UCSD-AML1 (cell line): ENCODE data around the gene JKAMP.
"Not testable (repeated sequence)": the region's sequence is repeated elsewhere in the genome, so short reads cannot be mapped to it uniquely, and the experiment has no call there.

ENCODE experiments used
- DNase-seq: peaks from one replicate; lab custom pipeline; 2025; ENCODE audit not compliant: unreplicated experiment; lab: John Stamatoyannopoulos, UW

The JKAMP gene, protein sequence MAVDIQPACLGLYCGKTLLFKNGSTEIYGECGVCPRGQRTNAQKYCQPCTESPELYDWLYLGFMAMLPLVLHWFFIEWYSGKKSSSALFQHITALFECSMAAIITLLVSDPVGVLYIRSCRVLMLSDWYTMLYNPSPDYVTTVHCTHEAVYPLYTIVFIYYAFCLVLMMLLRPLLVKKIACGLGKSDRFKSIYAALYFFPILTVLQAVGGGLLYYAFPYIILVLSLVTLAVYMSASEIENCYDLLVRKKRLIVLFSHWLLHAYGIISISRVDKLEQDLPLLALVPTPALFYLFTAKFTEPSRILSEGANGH

DNA sequence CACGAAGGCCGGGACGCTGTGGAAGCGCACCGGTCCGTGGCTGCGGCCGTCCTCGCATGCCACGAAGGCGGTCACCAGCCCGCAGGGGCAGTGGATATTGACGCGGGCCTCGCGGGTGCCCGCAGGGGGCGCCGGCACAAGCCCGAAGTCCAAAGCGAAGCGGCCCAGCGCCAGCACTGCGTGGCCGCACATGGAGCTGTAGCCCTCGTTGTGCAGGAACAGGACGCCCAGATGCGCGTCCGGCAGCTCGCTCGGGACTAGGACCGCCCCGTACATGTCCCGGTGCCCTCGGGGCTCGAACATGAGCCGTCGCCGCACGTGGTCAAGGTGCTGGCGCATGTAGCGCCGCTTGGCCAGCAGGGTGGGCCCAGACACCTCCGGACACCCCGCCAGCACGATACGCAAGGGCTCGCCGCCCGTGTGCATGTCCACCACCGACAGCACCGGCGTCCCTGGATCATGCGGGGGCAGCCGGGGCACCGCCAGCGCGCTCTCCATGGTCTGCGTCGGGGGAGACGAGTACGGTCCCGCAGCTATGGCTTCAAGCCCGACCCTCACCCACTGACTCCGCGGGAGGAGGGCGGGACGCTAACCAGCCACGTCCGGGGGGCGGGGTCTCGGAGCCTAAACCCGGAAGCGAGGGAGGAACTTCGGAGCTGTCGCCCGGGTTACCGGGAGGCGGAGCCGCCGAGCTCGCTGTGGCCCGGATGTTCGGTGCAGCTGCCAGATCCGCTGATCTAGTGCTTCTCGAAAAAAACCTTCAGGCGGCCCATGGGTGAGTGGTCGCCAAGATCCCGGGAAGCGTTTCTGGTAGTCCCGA, at the start of gene JKAMP, which contains the start of gene L3HYPDH:
JKAMP (plus strand) TSS at position 699 of the 820 bp plus-strand sequence; CDS start at position 772, 73 bp downstream.
L3HYPDH (minus strand) TSS at position 590 of the 820 bp plus-strand sequence; CDS start at position 498, 92 bp downstream.
- peak; percentile 98 for DNase-seq

- no peak for DNase-seq
These were observed 49.2 kb upstream of the JKAMP start for GRCh38 chr14:59435101-59435500.

DNA sequence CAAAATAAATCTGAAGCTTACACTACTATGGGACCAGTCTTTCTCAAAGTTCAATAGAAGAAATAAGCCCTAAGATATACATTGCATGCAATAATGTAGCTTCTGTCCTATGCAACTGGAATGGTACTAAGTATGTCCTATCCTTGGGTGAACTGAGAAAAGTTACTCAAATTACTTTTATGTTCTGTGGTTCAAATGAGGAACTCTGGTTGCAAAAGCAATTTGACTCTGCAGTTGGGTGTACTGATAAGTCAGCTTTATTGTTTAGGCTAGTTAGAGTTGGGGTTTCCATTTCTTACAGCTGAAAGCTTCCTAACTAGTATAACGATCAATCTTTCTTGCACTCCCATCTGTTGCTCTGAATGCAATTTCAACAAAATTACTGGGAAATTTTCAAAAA, 48.3 kb upstream of the JKAMP start:
- DNase-seq, result no peak

- DNase-seq, result no peak
These were observed 46.1 kb upstream of the JKAMP start for GRCh38 chr14:59438195-59438647.

DNA sequence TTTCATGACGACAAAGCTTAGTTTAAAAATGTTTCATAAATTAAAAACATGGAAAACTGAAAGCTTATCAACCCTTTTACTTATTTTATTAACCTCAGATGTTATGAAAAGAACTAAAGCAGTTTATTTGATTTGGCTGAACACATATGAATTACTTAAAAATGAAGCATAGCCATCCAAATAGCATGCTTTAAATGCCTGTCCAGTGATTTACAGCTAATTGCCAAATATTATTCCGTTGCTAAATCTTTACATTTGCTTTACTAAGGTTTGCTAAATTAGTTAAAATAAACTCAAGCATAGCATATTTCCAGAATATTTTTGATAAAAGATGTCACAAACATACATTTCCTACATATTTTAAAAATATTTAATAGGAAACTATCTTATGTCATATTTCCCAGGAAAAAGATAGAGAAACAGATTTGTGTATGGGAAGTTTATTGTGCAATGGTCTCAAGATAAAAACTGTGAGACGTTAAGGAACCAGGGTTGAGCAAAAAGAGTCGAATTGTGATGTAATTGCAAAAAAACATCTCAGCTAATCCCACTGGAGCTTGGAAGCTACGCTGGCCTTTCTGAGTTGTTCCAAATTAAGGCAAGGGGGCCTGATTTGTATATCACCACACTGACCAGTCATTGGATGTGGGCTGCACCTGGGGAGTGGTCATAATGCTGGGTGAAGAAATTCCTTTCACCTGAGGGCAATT, 44.9 kb upstream of the JKAMP start:
- DNase-seq, result no peak

DNA sequence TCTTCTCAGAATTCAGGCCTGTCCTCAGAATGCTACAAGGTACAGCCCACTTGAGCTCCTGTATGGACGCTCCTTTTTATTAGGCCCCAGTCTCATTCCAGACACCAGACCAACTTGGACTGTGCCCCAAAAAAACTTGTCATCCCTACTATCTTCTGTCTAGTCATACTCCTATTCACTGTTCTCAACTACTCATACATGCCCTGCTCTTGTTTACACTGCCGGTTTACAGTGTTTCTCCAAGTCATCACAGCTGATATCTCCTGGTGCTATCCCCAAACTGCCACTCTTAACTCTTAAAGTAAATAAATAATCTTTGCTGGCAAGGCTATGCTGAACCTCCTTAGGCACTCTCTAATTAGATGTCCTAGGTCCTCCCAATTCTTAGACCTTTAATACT, 35.6 kb upstream of the JKAMP start:
- not testable (repeated sequence) for DNase-seq

GRCh38 chr14:59450716-59451115, 33.6 kb upstream of the JKAMP start:
- no peak for DNase-seq

- no peak for DNase-seq
These were observed 32.5 kb upstream of the JKAMP start for GRCh38 chr14:59451849-59452248.

DNA sequence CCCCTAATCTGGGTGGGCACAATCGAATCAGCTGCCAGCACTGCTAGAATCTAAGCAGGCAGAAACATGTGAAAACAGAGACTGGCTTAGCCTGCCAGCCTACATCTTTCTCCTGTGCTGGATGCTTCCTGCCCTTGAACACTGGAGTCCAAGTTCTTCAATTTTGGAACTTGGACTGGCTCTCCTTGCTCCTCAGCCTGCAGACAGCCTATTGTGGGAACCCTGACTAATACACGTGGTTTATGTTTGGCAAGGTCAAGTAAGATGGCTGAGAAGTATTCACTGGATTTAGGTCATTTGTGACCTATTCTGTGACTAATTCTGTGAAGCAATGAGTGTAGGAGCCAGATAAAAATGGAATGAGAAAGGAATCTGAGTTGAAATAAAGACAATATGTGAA, 30.2 kb upstream of the JKAMP start:
- no peak for DNase-seq

GRCh38 chr14:59455411-59455810, 28.9 kb upstream of the JKAMP start:
- DNase-seq, result no peak

DNA sequence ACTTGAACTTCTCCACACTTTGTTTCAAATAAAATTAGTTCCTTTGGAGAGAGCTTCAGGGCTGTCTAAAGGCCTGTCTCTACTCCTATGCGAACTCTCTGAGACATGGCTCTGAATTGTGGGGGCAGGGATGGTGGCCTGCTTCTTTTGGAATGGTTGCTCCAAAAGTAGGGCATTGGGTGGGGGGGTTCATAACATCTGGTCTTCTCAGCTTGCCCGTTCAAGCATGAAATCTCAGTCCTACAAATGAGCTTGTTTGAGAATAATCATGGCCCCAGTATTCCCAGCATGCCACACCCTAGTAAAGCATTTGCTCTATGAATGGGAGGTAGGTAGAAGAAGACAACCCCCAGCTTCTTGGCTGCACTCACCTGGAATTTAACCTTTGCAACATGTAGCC, 25.8 kb upstream of the JKAMP start:
- DNase-seq, result no peak

DNA sequence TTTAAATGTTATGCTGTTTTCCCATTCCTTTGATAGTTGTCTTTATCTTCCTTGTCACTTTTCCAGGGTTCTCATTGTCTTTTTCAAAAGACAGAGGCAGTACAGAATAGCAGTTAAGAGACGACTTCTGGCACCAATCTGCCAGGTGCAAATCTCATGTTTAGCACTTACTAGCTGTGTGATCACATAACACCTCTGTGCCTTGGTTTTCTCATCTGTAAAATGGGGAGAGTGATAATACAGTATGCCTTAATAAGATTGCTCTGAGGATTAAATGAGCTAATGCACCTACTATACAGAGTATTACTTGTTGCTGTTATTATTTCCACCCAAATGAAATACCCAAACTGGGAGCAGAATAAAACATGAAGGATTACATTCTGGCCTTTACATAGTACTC, 23.9 kb upstream of the JKAMP start:
- no peak for DNase-seq

DNA sequence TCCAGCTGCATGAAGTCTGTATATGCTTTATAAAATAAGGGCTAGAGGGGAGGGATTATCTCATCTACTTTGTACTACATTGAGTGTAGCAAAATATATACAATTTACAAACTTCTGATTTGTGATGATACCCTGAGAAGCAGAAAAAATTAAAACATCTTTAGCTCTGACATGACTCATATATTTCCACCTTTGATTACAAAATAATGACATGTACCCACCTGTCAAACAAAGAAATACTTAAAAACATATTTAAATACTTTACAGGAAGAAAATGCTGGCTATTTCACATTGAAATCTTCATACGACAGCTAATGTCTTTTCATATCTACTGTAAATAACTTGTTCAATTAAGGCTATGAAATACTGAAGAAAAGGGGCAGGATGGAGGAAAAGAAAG, 22.4 kb upstream of the JKAMP start:
- no peak for DNase-seq

GRCh38 chr14:59463787-59464485, 20.4 kb upstream of the JKAMP start:
- DNase-seq, result no peak

GRCh38 chr14:59464486-59465315, 19.6 kb upstream of the JKAMP start:
- no peak for DNase-seq

DNA sequence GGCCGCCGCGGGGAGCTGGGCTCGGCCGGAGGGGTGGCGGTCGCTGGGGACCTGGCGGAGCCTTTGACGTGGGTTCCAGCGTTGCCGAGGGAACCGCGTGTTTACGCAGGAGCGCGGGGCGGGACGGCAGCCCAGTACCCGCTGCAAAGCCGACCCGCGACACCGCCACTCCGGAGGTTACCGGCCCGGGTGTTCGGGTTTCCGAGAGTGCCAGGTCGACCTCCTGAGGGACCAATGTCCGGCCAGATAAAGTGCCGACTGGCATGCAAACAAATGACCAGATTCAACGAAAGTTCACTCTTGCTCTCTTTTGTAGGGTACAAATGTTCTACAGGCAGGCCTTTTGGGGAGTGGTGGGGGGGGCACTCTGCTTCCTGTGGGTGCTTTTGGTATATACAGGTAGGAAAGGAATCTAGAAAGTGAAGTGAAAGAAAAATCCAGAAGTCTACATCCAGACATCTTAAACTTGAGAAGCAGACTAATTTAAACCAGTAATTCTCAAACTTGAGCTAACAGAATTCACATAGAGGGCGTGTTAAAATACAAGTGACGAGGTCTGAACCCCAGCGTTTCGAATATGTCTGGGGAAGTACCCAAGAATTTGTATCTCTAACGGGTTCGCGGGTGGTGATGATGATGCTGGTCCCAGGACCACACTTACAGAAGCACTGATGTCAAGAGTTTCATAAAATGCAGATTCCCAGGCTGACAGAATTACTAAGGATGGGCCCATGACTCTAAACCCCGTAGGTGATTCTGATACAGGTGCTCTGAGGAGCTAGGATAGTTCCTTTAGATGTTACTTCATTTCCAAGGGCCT, 18.8 kb upstream of the JKAMP start, which contains the start of gene GPR135:
GPR135 (minus strand) TSS at position 65 of the 820 bp plus-strand sequence. CDS start 154 bp downstream, outside the sequence.
- DNase-seq, result no peak

- no peak for DNase-seq
These were observed 10.1 kb upstream of the JKAMP start for GRCh38 chr14:59474172-59474571.

- no peak for DNase-seq
These were observed 8.6 kb upstream of the JKAMP start for GRCh38 chr14:59475709-59476108.

DNA sequence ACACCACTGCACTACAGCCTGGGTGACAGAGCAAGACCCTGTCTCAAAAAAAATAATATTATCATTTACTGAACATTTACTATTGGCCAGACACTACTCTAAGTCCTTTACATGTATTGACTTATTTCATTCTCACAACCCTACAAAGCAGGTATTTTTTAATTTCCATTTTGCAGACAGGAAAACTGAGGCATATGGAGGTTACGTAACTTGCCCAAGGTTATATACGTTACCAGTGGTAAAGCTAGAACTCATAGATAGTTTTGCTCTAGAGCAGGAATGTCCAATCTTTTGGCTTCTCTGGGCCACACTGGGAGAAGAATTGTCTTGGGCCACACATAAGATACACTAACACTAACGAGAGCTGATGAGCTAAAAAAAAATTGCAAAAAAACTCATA, 5.8 kb upstream of the JKAMP start:
- DNase-seq, result no peak
